ENCODE measurements around the gene DEK. TPM values are rescaled to one million over a fixed set of nuclear protein-coding genes. Genes with fewer than 3 reads are reported as not detected.

DEK gene
- polyA plus RNA-seq, 2 of the 4 experiments (the other 2 are of a cell fraction), result 96.4 to 146 TPM

GRCh38 chr6:18221288-18221615 is 43.1 kb downstream of the DEK start:
- ChIA-PET POLR2A (no interaction called here), CTCF (no interaction called here)
- FAIRE-seq (no peak), ATAC-seq (no peak), DNase-seq (ENCODE audit: low read depth in 1 of 2, low spot score in 1 of 2) (no peak)
- WGBS (ENCODE audit: missing lambda C conversion rate), result 96% methylated on average over 4 of the region's 4 CpGs
- no peak overlapping the region for H3K4me2 ChIP-seq
- no peaks in the 10 kb centered on the region for H3K4me1 ChIP-seq
- TF ChIP-seq MAFK (IDR thresholded peaks at IDR 0.05; ENCODE audit: partially characterized antibody), result no peak
- no peak for TF ChIP-seq BCL3 (IDR thresholded peaks at IDR 0.05)
- TF ChIP-seq JUNB (IDR thresholded peaks at IDR 0.05), result no peak
- no peak for TF ChIP-seq EP300 (IDR thresholded peaks at IDR 0.05)
- TF ChIP-seq CBX2 (IDR thresholded peaks at IDR 0.05; ENCODE audit: borderline replicate concordance, low read depth), result no peak
- TF ChIP-seq CHD4 (IDR thresholded peaks at IDR 0.05; ENCODE audit: borderline replicate concordance), result no peak
- TF ChIP-seq ZC3H11A (IDR thresholded peaks at IDR 0.05), result no peak
- TF ChIP-seq ZNF302 (CRISPR knock-in tag; IDR thresholded peaks at IDR 0.05), result no peak
- no peak for TF ChIP-seq MAZ (IDR thresholded peaks at IDR 0.05; ENCODE audit: borderline replicate concordance, low read depth, low read length)
- TF ChIP-seq RARB (CRISPR knock-in tag; IDR thresholded peaks at IDR 0.05), result no peak
- TF ChIP-seq NFE2L2 (conservative IDR thresholded peaks at IDR 0.05; ENCODE audit: low read length), result no peak
- TF ChIP-seq HOXA7 (CRISPR knock-in tag; IDR thresholded peaks at IDR 0.05), result no peak
- no peak for TF ChIP-seq ATOH8 (CRISPR knock-in tag; IDR thresholded peaks at IDR 0.05; ENCODE audit: low read depth)
- no peak for TF ChIP-seq EHF (CRISPR knock-in tag; IDR thresholded peaks at IDR 0.05)
- no peak for TF ChIP-seq EHMT2 (IDR thresholded peaks at IDR 0.05; ENCODE audit: low read depth)
- no peak for TF ChIP-seq FOSL2 (IDR thresholded peaks at IDR 0.05)
- TF ChIP-seq FOSL2 (CRISPR knock-in tag; IDR thresholded peaks at IDR 0.05), result no peak
- no peaks in the 10 kb centered on the region for H3K9me3 ChIP-seq
- no peak overlapping the region for H3K27ac ChIP-seq
- no peak overlapping the region for H3K4me3 ChIP-seq

GRCh38 chr6:18219591-18219990 is 44.7 kb downstream of the DEK start:
- Histone ChIP-seq H3K4me1 (no peaks in the 10 kb centered on the region), H3K27ac (no peak overlapping the region), H3K4me3 (no peak overlapping the region), H3K9me3 (no peaks in the 10 kb centered on the region), H3K4me2 (no peak overlapping the region)
- POLR2A ChIA-PET, result no interaction called here
- ATAC-seq (no peak), DNase-seq (ENCODE audit: low read depth in 1 of 2, low spot score in 1 of 2) (no peak), FAIRE-seq (no peak)
- CTCF ChIA-PET, result no interaction called here
- TF ChIP-seq CBX8 (IDR thresholded peaks at IDR 0.05), result no peak
- TF ChIP-seq KDM5A (IDR thresholded peaks at IDR 0.05), result no peak
- no peak for TF ChIP-seq ZSCAN20 (CRISPR knock-in tag; IDR thresholded peaks at IDR 0.05)
- TF ChIP-seq MYC (IDR thresholded peaks at IDR 0.05; ENCODE audit: borderline replicate concordance, low read length), result no peak
- WGBS (ENCODE audit: missing lambda C conversion rate), result 91% methylated on average over 7 of the region's 7 CpGs

GRCh38 chr6:18218233-18218632 is 46.1 kb downstream of the DEK start:
- no peak for ATAC-seq

More at GRCh38 chr6:18218233-18218632, 46.1 kb downstream of the DEK start:
- DNase-seq (ENCODE audit: low read depth in 1 of 2, low spot score in 1 of 2), result no peak
- CTCF ChIA-PET, result no interaction called here
- TF ChIP-seq POLR2A (IDR thresholded peaks at IDR 0.05; ENCODE audit: low read length) (no peak), ZFP36 (IDR thresholded peaks at IDR 0.05; ENCODE audit: borderline replicate concordance, partially characterized antibody) (no peak), MAZ (IDR thresholded peaks at IDR 0.05; ENCODE audit: borderline replicate concordance, low read depth, low read length) (no peak), ESRRA (IDR thresholded peaks at IDR 0.05; ENCODE audit: borderline replicate concordance, low read length) (no peak), RARB (CRISPR knock-in tag; IDR thresholded peaks at IDR 0.05) (no peak), HOXB5 (CRISPR knock-in tag; IDR thresholded peaks at IDR 0.05) (no peak), TFCP2L1 (CRISPR knock-in tag; IDR thresholded peaks at IDR 0.05) (no peak), E2F6 (IDR thresholded peaks at IDR 0.05; ENCODE audit: borderline replicate concordance, low read depth) (no peak), NFE2L2 (conservative IDR thresholded peaks at IDR 0.05; ENCODE audit: low read length) (no peak), FOSB (CRISPR knock-in tag; IDR thresholded peaks at IDR 0.05) (no peak), ATOH8 (CRISPR knock-in tag; IDR thresholded peaks at IDR 0.05; ENCODE audit: low read depth) (no peak), KDM1A (IDR thresholded peaks at IDR 0.05; ENCODE audit: low read depth) (no peak), CTCF (IDR thresholded peaks at IDR 0.05) (no peak), EP300 (IDR thresholded peaks at IDR 0.05) (no peak)
- no peak overlapping the region for H3K27ac ChIP-seq
- POLR2A ChIA-PET, result no interaction called here
- no peak for FAIRE-seq
- H3K4me2 ChIP-seq, result no peak overlapping the region
- no peaks in the 10 kb centered on the region for H3K9me3 ChIP-seq
- no peak overlapping the region for H3K4me3 ChIP-seq
- H3K4me1 ChIP-seq, result no peaks in the 10 kb centered on the region
- WGBS (ENCODE audit: missing lambda C conversion rate), result 94% methylated on average over 3 of the region's 3 CpGs

Data from A549 (cell line).